ENCODE data around the gene DTNA.
"Not testable (repeated sequence)": the region's sequence is repeated elsewhere in the genome, so short reads cannot be mapped to it uniquely, and the experiment has no call there.

DTNA gene

DNA sequence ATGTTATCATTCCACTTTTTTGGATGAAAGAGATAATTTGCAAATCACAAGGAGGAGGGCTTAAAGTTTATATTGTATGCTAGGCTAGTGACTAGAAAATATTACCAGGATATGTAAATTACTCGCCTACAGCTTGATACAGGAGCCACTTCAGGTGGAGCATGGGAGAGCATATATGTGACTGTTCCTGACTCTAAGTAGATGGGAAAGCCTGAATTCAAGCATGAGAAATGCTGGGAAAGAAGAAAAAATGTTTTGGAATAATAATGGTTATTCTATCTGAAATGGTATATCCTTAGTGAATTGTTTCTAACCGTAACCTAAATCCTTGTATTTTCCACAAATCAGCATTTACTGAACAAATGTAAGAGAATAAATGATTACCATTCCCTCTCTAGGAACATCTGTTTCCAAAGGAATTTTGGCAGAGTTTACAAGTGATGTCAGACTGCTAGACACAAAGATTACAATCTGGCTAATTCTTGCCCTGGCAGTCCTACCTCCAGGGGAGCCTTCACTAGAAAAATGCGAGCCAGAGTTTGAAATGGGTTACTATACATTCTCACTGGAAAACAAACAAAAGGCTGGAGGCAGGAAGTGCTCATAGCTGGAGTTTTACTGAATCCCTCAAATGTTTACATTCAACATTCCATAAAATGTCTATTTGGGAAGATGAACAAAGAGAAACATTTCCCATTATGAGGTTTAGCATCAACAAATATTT is 201.7 kb downstream of the DTNA start:
- no peak for DNase-seq

DNA sequence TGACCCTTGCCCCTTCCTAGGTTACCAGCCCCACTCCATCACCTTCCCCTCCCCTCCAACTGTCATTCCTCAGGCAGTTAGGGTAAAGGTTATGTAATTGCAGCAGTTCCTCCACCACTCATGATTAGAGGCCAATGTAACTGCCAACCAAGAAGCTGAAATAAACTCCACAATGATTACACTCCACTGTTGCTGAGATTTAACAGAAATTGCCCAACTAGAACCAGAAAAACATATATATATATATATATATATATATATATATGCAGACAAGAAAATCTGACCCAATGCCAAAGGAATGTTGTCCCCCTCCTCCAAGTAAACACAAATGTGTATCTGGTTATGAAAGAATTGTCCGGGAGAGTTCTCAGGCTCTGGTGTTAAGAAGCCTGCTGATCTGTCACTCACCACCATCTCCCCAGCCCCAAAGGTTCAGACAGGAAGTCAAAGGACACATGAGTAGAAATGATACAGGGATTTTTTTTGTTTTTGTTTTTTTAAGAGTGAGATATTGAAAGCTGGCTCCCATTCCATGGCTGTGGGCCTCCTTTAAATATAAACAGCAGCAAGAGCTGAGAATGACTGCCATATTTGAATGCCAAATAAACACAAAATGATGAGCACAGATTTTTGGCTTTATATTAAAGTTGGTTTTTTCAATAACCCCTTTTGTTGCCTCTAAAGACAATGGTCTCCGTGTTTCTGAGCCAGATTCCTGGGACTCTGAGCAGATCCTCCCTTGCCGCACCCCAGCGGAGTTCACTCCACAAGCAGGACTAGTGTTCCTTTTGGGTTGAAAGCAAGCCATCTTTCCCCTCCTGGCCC is 204.0 kb downstream of the DTNA start:
- no peak for DNase-seq

DNA sequence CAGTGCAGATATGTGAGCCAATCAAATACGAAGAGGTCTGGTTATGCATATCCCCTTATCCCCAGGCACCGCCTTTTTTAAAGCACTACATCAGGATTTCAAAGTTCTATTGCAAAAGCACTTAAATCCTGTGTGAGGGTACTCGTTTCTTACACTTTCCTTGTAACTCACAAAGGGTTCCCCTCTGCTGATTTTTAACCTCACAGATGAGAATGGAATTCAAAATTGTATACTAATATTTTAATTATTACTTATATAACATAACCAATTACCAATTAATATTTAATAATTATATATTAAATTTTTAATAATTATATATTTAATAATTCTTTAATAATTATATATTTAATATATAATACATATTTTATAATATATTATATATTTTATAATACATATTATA is 204.9 kb downstream of the DTNA start:
- DNase-seq, result no peak

DNA sequence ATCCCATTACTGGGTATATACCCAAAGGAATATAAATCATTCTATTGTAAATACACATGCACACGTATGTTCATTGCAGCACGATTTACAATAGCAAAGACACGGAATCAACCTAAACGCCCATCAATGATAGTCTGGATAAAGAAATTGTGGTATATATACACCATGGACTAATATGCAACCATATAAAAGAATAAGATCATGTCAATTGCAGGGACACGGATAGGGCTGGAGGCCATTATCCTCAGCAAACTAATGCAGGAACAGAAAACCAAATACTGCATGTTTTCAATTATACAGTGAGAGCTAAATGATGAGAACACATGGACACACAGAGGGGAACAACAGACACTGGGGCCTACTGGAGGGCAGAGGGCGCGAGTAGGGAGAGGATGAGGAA is 206.4 kb downstream of the DTNA start:
- not testable (repeated sequence) for DNase-seq

DNA sequence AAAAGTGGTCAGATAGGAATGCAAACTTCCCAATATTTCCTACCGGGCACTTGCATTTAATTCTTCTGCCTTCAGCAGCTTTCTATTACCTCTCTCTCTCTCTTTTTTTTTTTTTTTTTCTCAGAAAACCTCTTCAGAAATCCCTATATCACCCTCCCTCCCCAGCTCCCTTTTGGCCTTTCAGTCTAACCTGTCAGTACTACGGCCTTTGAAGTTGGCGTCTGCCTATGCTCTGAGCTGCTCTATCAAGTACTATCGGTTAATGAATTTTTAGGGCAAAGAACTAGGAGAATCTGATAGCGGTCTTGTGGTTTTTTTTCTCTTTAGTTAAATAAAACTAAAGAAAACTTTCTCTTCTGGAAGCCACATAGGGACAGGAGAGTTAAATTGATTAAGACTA is 208.8 kb downstream of the DTNA start:
- no peak for DNase-seq

DNA sequence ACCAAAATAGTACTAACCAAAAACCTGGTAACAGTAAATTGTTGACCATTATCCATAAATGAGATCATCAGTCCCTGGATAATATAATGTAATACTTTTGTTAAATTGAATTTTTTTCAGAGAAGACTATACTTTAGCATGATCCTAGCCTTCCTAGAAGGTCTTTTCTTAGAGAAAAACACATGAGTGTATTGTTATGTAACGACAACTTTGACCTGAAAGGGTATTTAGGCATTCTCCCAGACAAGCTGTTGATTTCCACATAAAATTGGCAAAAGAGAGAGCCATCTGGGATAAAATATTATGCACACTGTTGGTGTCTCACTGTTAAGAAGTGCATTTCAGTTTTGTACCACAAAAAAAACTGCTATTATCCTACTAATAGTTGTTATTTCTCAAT is 211.1 kb downstream of the DTNA start:
- no peak for DNase-seq

DNA sequence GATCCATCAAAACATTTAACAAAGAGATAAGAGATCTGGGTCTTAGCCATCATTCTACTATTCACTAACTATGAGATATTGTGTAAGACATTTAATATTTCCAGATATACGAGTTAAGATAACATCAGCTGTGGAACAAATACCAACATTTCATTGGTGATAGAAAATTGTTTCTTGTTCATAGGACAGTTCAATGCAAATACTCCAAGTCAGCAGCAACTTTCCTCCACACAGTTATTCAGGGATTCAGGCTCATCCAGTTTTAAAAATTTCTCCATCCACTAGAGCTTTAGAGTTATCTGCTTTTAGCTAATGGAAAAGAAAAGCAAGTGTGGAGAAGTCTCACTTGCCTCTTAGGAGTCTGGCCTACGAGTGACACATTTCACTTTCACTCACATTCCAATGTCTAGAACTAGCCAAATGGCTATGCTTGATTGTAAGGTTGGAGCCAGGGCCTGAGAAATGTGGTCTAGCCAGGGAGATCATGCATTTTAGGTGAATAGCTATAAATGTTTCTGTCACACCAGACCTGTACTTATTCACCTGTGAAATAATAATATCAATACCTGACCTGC is 211.8 kb downstream of the DTNA start:
- DNase-seq, result no peak

DNA sequence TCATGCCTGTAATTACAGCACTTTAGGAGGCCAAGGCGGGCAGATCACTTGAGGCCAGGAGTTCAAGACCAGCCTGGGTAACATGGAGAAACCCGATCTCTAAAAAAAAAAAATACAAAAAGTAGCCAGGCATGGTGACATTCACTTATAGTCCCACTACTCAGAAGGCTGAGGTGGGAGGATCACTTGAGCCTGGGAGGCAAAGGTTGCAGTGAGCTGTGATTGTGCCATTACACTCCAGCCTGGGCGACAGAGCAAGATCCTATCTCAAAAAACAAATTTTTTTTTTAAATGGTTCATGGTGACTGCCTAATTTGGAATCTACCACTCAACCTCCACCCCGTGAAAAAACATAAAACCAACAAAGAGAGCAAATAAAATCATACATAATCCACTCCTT is 212.5 kb downstream of the DTNA start:
- DNase-seq, result not testable (repeated sequence)

DNA sequence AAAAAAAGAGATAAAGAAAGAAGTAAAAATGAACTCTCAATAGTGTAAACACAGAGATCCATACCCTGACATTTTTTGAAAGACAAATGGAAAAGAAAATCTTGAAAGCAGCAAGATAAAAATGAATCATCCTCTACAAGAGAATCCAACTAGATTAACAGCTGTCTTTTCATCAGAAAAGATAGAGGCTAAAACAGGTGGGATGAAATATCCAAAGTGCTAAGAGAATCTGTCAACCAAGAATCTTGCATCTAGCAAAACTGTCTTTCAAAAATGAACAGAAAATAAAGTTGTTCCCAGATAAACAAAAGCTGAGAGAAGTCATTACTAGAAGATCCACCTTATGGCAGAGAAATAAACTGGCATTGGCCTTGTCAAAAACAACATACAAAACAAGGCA is 213.8 kb downstream of the DTNA start:
- no peak for DNase-seq

DNA sequence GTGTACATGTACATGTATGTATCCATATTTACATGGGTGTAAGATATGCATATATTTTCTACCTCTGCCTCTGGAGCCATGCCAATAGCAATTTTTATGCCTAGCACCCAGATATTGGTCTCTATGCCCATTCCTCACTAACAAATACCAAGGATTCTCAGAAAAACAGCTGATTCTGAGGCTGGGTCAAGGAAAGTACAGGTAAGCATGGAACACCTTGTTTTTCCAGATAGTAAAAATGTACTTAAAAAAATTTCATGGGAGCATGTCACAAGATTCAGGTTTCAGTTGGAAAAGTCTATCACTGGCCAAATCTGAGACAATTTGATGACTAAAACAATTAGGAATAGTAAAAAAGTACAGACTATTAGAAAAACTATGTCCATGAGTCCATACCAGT is 216.6 kb downstream of the DTNA start:
- no peak for DNase-seq

DNA sequence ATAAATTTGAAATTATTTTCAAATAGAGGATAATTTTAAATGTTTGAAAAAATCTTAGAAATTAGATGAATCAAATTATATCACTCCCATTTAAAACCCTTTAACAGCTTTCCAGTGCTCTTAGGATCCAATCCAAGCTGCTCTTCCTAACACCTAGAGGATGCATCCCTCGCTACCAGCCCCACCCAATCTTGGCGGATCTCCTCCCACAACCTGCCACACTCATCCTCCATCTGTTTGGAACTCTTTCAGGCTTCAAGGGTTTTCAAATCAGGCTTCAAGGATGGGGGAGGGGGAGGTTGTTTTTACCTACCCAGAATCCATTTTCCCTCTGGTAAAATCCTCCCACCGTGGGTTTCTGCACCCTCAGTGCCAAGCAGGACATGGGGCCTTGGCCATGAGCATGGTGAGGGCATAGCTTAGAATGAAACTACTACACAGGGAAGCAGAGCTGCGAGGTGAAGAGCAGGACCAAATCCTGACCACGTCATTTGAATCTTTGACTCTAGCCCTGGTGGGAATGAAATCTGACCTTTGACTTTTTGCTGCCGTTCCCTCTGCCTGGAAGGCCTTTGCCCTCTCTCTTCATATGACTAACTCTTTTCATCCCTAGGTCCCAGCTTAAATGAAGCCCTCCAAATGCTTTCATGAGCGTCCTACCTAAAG is 218.1 kb downstream of the DTNA start:
- no peak for DNase-seq

DNA sequence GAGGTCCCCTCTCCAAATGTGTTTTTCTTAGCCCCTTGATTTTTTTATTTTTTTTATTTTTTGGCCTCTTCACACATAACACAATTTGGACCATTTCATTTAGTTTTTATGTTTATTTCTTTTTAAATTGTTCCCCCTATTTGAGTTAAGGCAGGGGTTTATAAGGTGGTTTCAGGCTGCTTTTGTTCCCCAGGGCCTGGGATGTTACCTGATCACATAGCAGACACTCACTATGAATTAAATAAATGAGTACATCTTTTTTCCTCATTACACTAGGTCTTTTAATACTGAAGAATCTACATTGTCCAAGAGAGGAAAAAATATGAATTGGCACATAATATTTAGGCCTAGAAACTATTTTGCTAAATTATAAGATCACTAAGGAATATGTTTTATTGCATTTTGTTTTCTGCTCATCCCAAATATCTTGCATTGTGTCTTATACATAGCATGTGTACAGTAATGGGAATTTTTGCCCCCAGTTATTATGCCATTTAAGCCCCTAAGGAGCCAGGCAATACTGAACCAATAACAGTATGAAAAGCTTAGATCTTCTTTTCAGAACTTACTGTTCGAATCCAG is 218.7 kb downstream of the DTNA start:
- DNase-seq, result no peak

DNA sequence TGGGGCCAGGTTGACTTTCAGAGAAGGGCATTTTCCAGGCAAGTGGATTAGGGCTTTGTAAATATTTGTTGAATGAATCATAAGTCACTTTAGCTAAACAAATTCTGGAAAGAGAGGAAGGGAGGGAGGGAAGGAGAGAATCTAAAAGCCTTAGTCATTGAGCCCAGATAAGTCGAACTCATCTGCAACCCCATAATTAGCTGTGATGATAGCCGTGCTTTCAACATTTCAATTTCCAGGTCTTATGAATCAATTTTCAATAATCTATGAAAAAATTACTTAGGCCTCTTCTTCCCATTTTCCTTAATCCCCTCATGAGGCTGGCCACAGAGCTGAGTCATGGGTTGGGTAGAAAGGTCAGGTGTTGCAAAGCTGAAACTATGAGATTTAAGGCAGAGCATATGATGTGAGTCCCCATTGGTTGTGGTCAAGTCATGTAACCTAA is 219.3 kb downstream of the DTNA start:
- no peak for DNase-seq

DNA sequence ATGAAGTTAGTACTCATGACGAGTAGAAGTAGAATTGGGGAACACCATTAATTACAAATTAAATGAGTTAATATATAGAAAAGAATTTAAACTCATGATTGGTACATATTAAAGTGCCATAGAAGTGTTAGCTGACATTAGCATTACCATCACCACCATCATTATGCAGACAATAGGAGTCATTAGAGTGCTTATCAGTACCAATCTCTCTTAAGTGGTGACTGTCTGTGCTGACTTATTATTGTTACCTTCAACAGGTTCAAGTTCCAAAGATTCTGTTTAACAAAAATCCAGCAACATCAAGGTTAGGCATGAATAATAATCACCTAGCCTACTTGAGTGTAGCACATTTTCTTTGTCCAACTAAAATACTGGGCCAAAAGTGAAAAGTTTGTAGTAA is 222.3 kb downstream of the DTNA start:
- no peak for DNase-seq

DNA sequence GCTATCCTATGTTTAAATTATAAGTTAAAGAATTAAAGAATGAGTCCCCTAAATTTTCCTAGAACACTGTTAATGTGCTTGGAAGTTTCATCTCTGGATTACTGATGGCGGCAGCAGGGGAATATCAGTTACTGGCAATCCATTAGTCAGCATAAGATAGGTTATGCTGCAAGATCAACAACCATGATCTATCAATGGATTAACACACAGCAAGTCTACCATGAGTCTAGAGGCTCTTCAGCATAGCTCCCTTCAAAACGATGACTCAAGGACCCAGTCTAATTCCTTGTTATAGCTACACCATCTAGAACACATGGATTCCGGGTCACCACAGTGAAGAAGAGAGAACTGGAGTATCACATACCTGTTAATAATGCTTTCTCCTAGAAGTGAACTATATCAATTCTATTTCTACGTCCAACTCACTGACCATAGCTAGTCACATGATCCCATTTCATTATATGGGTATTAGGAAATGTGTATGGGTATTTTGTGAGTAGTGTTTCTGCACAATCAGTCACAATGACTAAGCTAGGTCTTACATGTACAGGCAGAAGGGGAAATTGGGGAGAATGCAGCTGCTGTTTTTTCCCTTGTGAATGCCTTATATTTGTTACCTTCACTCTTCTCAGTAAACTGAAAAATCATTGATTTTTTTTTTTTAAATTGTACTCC is 222.8 kb downstream of the DTNA start:
- DNase-seq, result no peak

DNA sequence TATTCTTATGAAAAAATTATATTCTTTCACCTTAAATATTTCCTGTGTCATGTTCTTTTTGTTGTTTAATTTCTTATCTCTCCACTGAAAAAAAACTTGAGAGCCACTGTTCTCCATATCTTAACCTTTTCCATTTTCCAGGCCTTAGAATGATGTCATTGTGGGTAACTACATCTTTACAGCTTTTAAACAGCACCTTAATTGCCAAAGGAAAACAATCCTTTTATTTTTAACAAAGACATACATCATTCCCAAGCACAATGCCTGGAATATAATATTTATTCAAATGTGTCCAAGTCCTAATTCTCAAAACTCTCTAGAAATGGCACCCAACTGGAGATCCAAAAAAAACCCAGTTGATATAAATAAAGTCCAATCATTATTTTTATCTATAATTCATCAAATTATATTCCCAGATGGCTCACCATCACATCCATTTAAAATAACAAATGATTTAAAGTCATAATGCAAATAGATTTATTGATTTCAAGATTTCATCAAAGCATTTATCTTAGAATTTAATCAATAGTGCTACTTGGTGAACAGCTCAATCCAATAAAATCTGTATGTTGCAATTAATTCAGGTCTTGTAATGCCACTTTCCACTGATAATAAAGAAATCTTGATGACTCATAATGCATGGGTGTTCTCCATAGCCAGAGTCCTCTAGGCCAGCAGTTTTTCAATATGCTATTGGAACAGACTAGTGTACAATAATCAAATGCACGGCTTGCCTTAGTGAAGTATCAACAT is 224.0 kb downstream of the DTNA start:
- DNase-seq, result no peak

DNA sequence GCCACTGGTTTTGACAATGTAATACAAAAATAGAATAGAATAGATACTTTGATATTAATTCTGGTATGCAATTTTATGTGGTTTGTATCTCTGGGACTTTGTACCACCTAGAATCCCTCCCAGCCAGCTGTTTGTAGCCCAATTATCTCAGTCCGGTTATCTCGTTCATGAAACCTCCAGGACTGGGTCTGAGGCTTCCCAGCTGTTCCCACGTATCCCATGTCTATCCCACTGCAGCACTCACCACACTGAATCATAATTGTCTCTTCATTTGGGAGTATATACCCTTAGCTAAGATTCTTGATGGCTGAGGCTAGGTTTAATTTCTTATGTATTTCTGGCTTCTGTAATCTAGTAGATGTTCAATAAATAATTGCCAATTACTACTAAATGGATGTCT is 226.7 kb downstream of the DTNA start:
- no peak for DNase-seq

DNA sequence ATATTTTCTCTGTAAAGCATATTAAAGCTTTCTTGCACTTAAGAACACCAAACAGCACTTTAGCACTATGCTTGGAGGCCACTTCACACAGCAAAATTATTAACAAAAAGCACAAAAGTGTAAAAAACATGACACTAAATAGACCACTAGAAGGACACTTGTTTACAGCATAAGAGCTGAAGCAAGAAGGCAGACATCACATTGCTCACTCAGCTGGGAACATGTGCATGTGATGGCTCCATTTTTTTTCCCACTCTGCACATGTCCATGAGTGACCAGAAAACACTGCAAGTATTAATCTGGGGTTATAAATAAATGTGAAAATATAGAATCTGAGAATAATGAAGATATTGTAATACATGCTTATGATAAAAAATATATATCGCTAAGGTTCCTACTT is 228.0 kb downstream of the DTNA start:
- DNase-seq, result no peak
